ENCODE results near the gene CEACAM19.

DNA sequence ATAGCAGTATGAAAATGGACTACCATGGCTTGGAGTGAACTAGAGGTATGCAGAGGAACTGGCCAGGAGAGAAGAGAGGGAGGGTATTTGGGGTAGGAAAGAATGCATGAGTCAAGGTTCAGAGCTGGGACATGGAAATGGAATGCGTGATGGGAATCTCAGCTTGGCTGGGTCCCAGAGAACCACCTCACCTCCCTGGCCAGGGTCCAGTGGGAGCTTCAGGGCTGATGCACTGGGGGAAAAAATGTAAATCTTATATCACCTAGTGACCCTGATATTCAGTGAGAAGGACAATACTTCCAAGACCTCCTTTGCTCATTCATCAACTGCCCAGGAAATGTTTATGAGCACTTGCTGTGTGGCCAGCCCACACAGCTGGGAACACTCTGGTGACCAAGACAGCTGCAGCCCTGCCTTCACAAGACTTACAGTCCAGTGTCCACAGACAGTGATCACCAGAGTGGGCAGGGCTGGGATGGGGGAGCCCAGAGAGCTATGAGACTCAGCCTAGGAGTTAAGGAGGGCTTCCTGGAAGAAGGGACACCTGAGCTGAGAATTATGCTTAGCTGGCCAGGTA lies 45.1 kb upstream of the CEACAM19 start:
- no peak for TF ChIP-seq POLR2A (IDR thresholded peaks at IDR 0.05)
- TF ChIP-seq, protein P1, sequence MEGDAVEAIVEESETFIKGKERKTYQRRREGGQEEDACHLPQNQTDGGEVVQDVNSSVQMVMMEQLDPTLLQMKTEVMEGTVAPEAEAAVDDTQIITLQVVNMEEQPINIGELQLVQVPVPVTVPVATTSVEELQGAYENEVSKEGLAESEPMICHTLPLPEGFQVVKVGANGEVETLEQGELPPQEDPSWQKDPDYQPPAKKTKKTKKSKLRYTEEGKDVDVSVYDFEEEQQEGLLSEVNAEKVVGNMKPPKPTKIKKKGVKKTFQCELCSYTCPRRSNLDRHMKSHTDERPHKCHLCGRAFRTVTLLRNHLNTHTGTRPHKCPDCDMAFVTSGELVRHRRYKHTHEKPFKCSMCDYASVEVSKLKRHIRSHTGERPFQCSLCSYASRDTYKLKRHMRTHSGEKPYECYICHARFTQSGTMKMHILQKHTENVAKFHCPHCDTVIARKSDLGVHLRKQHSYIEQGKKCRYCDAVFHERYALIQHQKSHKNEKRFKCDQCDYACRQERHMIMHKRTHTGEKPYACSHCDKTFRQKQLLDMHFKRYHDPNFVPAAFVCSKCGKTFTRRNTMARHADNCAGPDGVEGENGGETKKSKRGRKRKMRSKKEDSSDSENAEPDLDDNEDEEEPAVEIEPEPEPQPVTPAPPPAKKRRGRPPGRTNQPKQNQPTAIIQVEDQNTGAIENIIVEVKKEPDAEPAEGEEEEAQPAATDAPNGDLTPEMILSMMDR (IDR thresholded peaks at IDR 0.05): no peak

Data from ovary (tissue), 3 donors.